ENCODE results near the gene OPN5.

The OPN5 gene

DNA sequence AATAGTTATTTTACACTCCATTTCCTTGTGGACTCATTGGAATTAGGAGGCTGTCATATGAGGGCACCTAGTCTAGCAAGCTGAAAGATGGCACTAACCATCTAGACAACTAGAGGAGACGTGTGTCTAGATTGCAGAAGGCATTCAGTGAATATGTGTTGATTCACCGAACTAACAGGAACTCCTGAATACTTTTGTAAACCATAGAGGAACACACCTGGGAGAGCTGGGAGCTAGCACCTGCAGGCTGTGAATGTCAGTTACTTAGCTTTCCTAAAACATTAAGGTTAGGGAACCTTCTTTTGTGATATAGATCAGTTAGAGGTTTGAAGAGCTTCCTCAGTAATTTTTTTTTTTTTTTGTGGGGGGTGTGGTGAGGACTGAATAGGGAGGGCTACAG lies 7.7 kb downstream of the OPN5 start:
- no peak for DNase-seq

DNA sequence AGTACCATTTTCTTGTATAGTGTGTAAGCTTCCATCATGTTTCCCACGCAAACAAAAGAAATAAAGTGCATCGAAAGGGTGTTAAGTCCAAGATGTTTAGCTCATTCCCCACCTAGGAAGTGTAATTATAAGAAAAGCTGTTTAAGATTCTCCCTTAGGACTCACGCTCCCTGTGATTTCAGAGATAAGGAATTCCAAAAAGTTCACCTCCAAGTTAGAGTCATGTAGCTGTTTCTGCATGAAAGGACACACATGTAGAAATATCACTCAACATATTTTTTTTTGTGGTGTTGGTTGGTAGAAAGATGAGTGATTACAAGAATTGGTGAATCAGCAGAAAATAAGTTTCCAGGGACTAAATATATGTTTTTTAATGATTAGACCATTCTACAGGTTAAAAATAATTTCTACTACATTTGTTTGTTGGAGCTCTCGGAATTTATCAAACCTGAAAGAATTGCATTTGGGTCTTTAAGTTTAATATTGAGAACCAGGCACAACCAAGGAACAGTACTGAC lies 10.4 kb downstream of the OPN5 start:
- no peak for DNase-seq

DNA sequence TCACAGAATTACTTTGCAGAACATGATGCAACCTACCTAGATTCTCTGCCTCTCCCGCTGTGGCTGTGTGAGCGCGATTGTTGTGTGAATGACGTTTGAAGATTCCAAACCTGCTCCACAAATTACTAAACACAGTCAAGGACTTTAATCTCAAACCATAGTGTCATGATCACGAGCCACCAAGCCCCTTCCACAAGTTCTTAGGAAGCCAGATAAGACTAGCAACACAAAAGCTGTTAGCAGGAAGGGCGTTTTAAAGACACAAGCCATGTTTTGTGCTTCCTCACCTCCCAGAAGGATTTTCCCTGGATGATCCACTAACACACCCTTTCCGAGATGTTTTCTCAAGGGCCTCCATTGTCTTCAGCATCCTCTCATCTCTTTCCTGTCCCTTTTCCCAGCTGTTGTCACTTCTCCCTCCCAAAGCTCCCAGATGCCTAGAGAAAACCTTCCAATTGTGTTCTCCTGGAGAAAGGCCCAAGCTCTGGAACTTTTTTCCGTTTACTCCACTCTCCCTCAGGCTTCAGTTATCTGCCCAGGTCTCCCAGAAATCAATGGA lies 12.8 kb downstream of the OPN5 start:
- DNase-seq, result no peak

DNA sequence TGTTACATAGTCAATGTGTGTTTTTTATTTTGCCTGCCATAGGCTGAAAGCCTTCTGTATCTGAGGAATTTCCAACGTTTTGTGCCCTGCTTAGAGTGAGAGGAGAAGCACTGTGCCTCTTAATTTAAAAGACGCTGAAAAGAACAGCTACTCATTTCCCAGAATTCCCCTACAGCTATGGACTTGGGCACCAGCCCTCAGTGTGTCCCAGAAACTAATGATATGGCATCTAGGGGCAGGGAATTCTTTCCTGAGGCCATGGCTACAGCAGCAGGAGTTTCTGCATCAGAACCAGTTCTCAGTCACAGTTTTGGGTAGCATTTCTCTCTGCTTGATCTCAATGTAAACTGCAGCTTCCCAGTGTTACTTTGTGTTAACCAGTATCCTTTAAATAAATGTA lies 20.2 kb downstream of the OPN5 start:
- no peak for DNase-seq

DNA sequence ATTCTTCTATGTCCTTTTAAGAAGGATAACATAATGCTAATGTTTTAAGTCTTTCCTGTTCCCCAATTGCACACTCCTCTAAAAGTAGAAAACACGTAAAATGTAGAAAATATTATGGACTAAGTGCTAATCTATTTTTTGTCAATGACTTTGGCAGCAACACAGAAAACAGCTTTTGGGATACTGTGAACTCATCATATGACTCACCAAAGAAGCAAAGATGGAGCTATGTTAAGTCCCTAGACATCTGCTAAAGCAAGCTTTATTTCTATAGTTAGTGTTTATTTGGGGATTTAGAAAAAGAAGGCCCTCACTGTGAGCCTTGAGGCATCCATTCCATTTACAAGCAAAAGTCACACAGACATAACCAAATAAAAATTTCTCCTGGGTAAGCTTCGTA lies 23.0 kb downstream of the OPN5 start:
- DNase-seq, result no peak

DNA sequence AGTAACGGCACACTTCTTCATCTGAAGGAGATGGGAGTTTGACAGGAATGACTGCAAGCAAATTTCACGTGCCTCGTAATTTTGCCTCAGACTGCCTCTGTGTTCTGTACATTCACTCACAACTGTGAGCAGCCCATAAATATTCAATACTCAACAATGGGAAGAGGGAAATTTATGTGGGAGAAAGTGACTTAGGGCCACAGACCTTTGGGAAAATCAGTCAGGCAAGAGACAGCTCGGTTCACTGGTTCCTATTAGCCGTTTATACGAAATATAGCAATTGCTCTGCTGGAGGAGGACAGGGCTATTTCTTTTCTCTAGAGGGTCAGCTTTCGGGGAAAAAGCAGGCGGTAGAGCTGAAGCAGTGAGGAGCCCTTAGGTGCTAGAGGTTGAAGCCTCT lies 28.0 kb downstream of the OPN5 start:
- DNase-seq, result no peak

DNA sequence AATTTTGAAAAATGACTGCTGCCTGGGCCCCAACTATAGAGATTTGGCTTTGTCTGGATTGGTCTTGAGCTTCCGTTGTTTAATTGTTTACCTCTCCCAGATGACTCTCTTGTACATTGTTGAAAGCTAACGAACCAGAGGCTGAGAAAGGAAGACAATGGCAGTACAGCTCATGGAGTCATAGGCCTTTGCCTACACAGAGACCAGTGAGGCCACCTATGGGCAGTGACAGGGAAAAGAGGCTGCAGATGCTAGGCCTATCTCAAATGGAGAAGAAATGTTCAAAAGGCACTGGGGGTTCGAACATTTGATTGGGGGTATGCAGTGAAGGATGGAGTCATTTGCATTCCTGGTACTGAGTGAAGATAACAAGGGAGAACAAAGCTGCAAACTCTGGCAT lies 29.1 kb downstream of the OPN5 start:
- DNase-seq, result no peak

DNA sequence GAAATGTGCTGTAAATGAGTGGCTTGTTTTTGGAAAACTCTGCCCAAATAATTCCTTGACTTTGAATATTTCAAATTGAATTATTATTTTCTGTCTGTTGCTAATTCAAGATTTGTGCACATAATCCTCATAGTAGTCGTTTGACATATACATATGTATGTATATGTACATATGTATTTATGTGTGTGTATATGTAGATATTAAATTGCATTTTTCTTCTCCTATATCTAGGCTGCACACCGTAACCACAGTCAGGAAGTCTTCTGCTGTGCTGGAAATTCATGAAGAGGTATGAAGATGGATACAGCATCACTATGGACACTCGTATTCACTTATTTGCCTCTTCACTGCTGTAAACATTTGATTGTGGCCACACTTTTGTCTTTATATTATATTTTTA lies 29.6 kb downstream of the OPN5 start:
- no peak for DNase-seq

DNA sequence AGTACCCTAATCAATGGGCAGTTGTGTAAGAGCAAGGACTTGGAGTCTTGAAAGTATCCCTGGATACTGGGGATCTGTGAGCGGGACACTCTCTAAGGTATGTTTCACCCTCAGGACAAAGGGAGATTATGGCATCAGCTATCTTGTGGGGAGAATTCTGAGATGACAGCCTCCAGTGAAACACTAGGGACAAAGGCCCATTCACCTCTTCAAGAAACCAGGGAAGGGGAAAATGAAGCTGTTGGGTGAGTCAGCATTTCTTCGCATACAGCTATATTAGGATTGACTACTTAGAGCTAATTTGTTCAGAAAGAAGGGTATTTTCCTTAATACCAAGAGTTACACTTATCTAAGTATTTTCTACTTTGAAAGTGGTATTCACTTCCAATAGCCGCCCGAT lies 35.9 kb downstream of the OPN5 start:
- DNase-seq, result no peak

DNA sequence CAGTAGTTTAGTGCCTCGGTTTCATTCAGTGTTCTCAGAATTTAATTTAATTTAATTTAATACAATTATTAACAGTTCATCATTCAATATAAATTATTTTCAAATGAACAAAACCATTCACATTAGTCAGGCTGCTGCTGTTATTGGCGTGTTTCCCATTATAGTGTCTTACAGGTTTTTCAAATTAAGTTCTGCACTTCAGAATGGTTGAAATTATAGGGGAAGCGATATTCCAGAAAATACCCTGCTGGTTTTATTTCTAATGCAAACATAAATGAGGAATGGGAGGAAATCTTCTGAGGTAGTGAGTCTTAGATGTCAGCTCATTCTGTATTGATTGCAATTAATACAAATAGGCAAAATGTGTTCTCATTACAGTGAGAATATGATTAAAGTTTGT lies 37.6 kb downstream of the OPN5 start:
- no peak for DNase-seq

DNA sequence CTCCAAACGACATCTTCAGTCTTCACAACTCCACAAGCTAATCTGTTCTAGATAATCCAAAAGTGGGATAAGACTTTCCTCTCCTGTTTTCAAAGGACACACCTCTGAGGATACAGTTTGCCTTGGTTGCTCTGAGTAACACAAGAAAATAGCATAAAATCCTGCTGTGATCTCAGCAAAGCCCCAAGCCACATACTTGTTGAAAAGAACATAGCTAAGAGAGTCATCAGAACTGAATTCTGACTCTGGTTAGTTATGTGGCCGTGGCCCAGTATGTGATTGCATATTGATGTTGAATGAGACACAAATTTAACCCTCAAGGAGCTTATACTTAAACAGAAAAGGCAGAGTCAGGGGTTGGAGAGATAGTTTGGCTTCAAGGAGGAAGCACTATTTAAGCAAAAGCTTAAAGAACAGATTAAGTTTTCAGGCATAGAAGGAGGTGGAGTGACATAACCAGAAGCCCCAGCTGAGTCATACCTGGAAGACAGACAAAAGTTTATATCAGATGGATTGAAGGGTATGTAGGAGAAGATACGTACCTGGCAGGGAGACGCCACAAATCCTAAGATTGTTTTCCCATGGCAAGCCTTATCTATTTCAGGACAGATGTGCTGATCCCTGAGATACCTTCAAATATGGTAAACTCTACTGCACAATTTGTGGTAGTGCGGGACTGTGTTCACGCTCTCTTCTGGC lies 41.2 kb downstream of the OPN5 start:
- no peak for DNase-seq

DNA sequence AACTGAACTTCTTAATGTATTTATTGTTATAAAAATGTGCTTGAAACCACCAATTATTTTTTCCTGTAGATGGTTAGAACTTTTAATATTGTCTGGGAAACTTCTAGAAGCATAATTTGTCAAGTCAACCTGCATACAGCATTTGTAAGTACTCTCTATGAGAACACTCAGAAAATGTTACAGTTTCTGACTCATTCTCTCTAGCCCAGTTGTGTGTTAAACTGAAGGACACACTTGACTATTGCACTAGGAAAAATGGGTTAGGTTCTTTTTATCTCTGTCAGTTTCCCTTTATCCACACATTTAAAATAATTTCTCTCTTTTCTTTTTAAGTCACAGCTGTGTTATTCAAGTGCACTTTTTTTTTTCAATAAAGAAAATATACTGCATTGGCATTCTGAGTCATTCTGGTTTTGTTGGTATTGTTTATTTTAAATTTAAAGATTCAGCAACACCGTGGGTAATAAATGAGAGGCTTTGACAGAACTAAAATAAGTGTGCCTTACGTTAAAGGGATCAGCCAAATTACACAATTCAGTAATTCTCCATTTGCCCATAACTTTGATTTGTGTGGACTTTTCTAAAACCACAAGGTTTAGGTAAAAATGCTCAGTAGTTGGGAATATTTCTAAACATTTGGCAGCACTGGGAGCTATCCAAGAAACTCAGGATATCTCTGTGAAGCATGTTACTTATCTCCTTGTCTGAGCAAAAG lies 50.7 kb downstream of the OPN5 start:
- DNase-seq, result no peak

DNA sequence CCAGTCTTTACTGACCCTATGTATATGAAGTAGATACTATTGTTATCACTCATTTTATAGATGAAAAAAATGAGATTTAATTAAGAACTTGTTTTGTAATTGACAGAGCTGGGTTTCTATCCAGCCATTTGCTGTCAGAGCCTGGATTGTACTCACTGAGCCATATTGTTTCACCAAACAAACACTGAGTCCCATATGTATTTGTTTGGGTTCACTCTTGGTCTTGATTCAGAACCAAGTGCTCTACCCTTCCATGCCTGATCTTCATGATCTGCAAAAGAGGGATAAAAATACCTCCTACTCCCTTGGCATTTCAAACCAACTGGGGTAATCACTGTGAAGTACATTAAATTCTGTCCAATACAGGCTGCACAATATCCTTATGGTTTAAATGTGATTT lies 52.4 kb downstream of the OPN5 start:
- no peak for DNase-seq

DNA sequence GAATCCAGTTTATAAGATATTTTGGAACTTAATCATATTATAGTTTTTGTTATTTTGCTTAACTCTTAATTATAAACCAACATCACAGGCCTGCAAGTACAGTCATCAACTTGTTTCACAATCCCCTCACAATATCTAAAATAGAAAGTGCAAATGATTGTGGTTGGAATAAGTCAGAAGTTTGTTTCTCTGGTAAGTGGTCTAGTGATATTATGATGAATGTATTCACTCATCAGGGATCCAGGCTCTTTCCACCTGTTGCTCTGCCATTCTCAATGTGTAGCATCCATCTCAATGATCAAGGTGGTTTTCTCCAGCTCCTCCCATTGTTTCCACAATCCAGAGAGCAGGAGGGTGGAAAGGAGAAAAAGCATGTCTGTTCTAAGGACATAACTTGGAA lies 54.2 kb downstream of the OPN5 start:
- no peak for DNase-seq

DNA sequence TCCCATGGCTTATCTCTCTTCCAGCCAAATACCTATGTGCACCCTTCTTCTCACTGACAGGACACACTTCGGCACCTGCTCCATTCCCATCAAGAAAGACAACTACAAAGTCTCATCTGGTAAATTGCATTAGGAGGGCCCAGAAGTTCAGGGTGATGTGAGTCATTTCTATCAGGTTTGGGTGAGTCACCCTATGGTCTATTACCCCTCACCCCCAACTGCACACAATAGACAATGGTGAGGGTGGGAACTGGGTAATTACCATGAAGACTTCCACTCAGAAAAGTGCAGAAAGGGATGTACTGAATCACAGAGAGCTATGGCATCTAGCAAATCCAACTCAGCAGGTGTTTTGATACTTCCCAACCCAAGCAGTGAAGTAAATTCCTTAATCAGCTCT lies 54.8 kb downstream of the OPN5 start:
- no peak for DNase-seq

DNA sequence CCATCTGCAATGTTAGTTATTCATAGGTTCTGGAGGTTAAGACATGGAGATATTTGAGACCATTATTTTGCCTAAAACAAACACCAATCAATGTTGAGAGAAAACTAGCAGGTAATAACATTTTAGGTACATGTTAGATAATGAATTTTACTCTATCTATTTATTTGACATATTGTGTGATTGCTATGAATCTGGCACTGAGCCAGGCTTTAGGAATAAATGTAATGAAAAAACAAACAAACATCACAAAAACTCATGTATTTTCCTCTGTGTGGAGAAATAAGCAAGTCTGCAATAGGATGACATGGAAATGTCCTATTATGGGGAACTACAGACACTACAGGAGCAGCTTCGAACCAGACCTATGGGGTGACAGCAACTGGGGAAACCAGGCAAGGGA lies 57.8 kb downstream of the OPN5 start:
- DNase-seq, result no peak

DNA sequence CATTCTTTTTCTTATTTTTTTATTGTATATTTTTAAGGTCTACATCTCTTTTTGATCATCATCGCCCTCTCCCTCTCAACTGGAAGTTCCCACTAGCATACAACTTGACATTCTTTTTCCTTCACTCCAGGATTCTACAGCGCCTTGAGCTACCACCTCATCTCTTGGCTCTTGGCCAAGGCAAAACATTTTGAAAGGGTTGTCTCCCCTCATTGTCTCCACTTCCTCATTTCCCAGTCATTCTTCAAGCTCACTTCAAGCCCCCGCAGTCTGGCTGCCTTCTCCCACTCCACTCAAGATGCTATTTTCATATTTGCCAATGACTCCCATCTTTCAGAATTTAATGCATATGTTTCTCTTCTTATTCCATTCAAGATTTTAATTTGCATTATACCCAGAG lies 63.0 kb downstream of the OPN5 start:
- DNase-seq, result no peak

DNA sequence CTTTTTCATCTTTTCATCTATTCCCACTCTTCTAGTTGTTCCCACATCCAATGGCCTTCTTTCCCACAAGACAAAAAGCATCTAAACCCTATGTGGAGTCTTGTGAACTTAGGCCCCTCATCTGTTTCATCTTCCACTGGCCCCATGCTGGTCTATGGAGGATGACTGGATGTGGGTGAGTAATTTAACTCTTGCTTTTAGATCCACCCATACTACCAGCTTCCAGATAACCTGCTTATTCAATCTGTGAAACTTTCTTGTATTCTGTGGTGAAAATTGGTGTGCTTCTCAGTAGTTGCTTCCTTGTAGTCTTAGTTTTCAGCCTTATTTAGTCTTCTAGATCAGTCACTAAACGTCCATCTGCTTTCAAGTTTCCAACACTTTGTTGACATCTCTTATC lies 64.9 kb downstream of the OPN5 start:
- no peak for DNase-seq

DNA sequence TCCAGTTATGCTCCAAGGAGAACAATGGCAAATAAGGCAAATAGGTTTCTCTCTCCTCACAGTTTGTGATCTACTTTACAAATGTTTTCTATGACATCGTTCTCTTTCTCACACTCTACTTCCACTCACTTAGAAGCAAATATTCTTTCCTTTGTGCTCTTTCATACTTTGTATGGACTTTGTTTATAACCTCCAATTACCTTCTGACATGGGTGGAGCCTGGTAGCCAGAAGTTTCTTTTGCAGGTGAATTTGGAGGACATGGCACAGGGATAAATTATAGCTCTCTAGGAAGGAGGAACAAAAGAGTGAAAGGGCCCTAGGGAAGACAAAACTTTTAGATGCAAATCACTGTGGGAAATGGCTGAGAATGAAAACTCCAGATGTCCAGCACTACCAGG lies 69.3 kb downstream of the OPN5 start:
- no peak for DNase-seq

DNA sequence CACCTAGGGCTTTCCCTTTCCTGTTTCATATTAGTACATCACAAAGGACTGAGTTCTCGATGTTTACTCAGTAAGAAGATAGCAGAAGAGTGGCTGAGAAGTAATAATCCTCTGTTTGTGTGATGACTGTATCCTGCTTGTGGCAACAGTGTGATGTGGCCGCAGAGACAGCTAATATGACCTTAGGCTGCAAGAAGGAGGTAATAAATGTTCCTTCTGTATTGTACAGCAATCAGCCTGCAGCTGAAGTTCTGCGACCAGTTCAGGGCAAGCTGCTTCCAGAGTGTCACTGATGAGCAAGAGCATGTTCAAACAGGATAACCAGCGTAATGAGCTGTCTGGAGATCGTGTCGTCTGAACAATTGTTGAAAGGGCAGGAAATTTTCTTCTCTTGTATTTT lies 70.9 kb downstream of the OPN5 start:
- no peak for DNase-seq

DNA sequence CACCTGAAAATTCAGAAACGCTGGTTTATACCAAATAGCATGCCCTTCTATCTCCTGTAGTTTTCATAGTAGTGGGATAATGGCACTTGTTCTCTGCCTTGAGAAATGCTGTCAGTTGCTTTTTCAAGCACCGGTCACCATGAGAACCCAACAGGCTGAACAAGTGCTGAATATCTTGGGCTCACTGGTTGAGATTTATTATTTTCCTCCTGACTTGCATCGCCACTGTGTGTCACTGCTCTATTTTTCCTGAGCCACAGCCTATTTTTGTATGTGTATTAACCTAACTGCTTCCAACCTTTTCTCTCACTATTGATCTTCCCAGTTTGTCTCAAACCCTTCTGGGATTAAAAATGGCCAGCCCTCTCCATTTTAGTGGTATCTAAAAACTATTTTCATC lies 71.9 kb downstream of the OPN5 start:
- DNase-seq, result no peak

DNA sequence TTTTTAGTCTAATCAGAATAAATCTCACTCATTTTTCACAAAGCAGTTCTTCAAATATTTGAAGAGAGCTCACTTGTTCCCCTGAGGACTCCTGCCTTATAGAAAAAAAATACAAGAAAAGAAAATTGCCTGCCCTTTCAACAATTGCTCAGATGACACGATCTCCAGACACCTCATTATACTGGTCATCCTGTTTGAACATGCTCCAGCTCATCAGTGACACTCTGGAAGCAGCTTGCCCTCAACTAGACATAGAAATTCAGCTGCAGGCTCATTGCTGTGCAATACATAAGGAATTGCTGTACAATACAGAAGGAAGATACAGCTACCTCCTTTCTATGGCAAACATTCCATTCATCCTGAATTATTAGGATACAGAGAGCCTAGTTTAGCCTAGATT lies 73.1 kb downstream of the OPN5 start:
- no peak for DNase-seq

DNA sequence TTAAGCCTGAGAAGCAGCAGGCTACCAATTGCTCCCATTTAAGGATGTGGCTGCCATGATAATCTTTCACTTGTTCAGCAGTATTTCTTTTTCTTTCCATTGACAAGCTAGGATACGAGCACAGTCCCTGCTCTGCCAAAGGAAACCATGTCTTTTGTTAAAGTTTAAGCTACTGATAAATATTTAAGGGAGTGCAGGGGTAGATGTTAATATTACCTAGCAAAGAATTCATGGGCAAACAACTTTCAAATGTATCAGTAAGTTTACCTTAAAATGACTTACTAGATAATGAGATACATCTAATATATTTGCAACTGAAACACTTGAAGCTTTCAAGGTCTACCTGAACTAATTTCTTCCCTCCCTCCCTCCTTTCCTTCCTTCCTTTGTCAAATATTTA lies 77.3 kb downstream of the OPN5 start:
- DNase-seq, result no peak

DNA sequence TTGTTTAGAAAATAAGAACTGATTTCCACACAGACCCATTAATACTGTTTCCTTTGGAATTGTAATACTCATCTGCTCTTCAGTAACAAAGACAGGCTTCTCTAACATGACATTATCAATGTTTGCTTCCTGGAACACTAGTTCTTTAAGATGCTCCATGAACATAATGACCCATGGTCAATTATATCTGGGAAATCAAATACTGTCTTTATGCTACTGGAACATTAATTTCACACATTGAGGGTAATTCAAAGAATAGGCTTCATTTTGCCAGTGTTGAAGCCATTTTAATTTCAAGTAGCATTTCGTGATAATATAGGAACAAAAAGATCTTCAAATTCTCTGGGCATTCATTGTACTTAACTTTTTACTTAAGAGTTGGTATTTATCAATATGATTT lies 80.9 kb downstream of the OPN5 start:
- no peak for DNase-seq

DNA sequence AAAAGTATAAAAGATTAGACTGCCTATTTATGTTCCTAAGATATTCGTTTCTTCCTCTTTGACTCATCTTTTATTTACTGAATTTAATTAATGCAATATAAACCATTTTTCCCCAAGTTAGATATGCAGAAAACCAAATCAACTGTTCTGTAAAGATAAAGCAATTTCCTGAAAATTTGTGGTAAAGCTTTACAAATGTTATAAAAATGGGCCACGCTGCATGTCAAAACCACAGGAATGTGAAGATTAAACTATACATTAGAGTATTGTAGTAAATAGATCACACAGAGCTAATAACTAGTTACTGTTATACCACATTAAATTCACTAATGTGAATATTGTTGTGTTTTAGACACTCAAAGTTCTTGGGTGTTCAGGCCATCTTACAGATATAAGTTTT lies 83.4 kb downstream of the OPN5 start:
- DNase-seq, result no peak

Measured in activated CD8-positive, alpha-beta memory T cell treated with anti-CD3 and anti-CD28 coated beads, Interleukin-2, amount 50 U/mL, for 48 hours (primary cell).